HepG2 (cell line): Measurements from ENCODE around the gene SPSB2. TPM values are rescaled to one million over a fixed set of nuclear protein-coding genes. Genes with fewer than 3 reads are reported as not detected.

Experiments
- CAMTA2 ChIP-seq: sonication (generic); formaldehyde crosslinking; IDR thresholded peaks from 2 replicates; pipeline ENCODE4 v1.4.0; 2020; ENCODE audit warnings: mild to moderate bottlenecking, missing genetic modification reagents, borderline replicate concordance
- FOSL2 ChIP-seq: sonication (generic); formaldehyde crosslinking; IDR thresholded peaks from 2 replicates; pipeline ENCODE4 v1.4.0; 2020; ENCODE audit warnings: missing genetic modification reagents
- KAT7 ChIP-seq: IDR thresholded peaks from 2 replicates; pipeline ENCODE4 v1.6.1; 2018; ENCODE audit warnings: borderline replicate concordance, missing compliant biosample characterization
- KLF12 ChIP-seq: sonication (generic); formaldehyde crosslinking; IDR thresholded peaks from 2 replicates; pipeline ENCODE4 v1.4.0; 2020; ENCODE audit warnings: missing genetic modification reagents, borderline replicate concordance
- MAZ ChIP-seq, 2 experiments: sonication (generic) in 1 of 2; formaldehyde crosslinking in 1 of 2; IDR thresholded peaks; 2 replicates each; pipeline versions ENCODE4 v1.5.0 to v1.6.1; 2012 to 2020; ENCODE audit warnings: low read depth in 2 of 2, mild to moderate bottlenecking in 2 of 2, borderline replicate concordance in 1 of 2, improper control_type of control experiment in 1 of 2, low read length in 1 of 2, missing genetic modification reagents in 1 of 2, moderate library complexity in 1 of 2
- MXI1 ChIP-seq: IDR thresholded peaks from 3 replicates; pipeline ENCODE4 v1.6.1; 2012; ENCODE audit warnings: low read depth, low read length, inconsistent platforms, borderline replicate concordance
- NFKB2 ChIP-seq: sonication (generic); formaldehyde crosslinking; IDR thresholded peaks from 2 replicates; pipeline ENCODE4 v1.4.0; 2020; ENCODE audit warnings: missing genetic modification reagents, borderline replicate concordance
- POGK ChIP-seq: sonication (generic); formaldehyde crosslinking; conservative IDR thresholded peaks from 2 replicates; pipeline ENCODE4 v1.8.0; 2022; ENCODE audit warnings: mild to moderate bottlenecking, moderate library complexity, missing genetic modification reagents
- RARG ChIP-seq: sonication (generic); formaldehyde crosslinking; IDR thresholded peaks from 2 replicates; pipeline ENCODE4 v1.4.0; 2020; ENCODE audit warnings: low read depth, mild to moderate bottlenecking, missing genetic modification reagents
- SAFB2 ChIP-seq: sonication (generic); formaldehyde crosslinking; IDR thresholded peaks from 2 replicates; pipeline ENCODE4 v1.5.1; 2020; ENCODE audit warnings: missing genetic modification reagents, low read depth, mild to moderate bottlenecking, borderline replicate concordance
- SOX5 ChIP-seq: IDR thresholded peaks from 2 replicates; pipeline ENCODE4 v1.6.1; 2016; ENCODE audit warnings: borderline replicate concordance
- SRF ChIP-seq: IDR thresholded peaks from 2 replicates; pipeline ENCODE4 v1.6.1; 2011; ENCODE audit warnings: mild to moderate bottlenecking, low read depth, low read length, moderate library complexity
- TOE1 ChIP-seq: sonication (generic); formaldehyde crosslinking; IDR thresholded peaks from 2 replicates; pipeline ENCODE4 v1.4.0; 2020; ENCODE audit warnings: mild to moderate bottlenecking, missing genetic modification reagents
- ZBTB38 ChIP-seq: sonication (generic); formaldehyde crosslinking; IDR thresholded peaks from 2 replicates; pipeline ENCODE4 v1.5.1; 2020; ENCODE audit warnings: mild to moderate bottlenecking, missing genetic modification reagents
- ZFY ChIP-seq: sonication (generic); formaldehyde crosslinking; IDR thresholded peaks from 2 replicates; pipeline ENCODE4 v1.4.0; 2020; ENCODE audit warnings: missing genetic modification reagents
- ZMYM3 ChIP-seq: sonication (generic); formaldehyde crosslinking; IDR thresholded peaks from 2 replicates; pipeline ENCODE4 v1.5.1; 2020; ENCODE audit warnings: mild to moderate bottlenecking, missing genetic modification reagents
- ZNF17 ChIP-seq: sonication (generic); formaldehyde crosslinking; IDR thresholded peaks from 2 replicates; pipeline ENCODE4 v1.5.0; 2020; ENCODE audit warnings: mild to moderate bottlenecking, missing genetic modification reagents
- ZNF687 ChIP-seq: sonication (generic); formaldehyde crosslinking; IDR thresholded peaks from 2 replicates; pipeline ENCODE4 v1.5.1; 2020; ENCODE audit warnings: mild to moderate bottlenecking, missing genetic modification reagents, moderate library complexity
- ZSCAN20 ChIP-seq: sonication (generic); formaldehyde crosslinking; IDR thresholded peaks from 2 replicates; pipeline ENCODE4 v1.4.0; 2020; ENCODE audit warnings: missing genetic modification reagents, mild to moderate bottlenecking, borderline replicate concordance
- polyA plus RNA-seq, 8 experiments: library from polyadenylated mRNA; depleted of rRNA in 3 of 8; stranded (reverse) in 7 of 8; unstranded in 1 of 8; fragments of >200 nt; fragmentation: Illumina TruSeq in 4 of 8; extraction: Trizol in 4 of 8; gene quantifications; 2 replicates each; pipeline versions ENCODE4 v1.2.1 to v1.2.3, GENCODE V29; 2011 to 2016; ENCODE audit warnings: low read depth in 4 of 8, missing spikeins in 1 of 8, mixed read lengths in 1 of 8; ENCODE audit not compliant: insufficient read depth in 1 of 8
- total RNA-seq, 5 experiments: library from RNA; depleted of rRNA; stranded (reverse); fragments of >200 nt; fragmentation: Illumina TruSeq; extraction: Trizol; gene quantifications; 2 replicates each; pipeline ENCODE4 v1.2.3, GENCODE V29; 2016; ENCODE audit warnings: low read depth in 1 of 5
- TF ChIP-seq, protein P1 (sequence below): sonication (generic); formaldehyde crosslinking; IDR thresholded peaks from 2 replicates; pipeline ENCODE4 v1.9.0; 2022; ENCODE audit warnings: missing genetic modification reagents, mild to moderate bottlenecking, borderline replicate concordance
- TF ChIP-seq, protein P2 (sequence below): sonication (generic); formaldehyde crosslinking; IDR thresholded peaks from 2 replicates; pipeline ENCODE4 v1.4.0; 2020; ENCODE audit warnings: missing genetic modification reagents

The SPSB2 gene
- total and polyA plus RNA-seq, 2 of the 13 experiments (the other 11 are each of a cell fraction or from before 2014, with no cell fraction given) = 2.0 to 6.2 TPM

DNA sequence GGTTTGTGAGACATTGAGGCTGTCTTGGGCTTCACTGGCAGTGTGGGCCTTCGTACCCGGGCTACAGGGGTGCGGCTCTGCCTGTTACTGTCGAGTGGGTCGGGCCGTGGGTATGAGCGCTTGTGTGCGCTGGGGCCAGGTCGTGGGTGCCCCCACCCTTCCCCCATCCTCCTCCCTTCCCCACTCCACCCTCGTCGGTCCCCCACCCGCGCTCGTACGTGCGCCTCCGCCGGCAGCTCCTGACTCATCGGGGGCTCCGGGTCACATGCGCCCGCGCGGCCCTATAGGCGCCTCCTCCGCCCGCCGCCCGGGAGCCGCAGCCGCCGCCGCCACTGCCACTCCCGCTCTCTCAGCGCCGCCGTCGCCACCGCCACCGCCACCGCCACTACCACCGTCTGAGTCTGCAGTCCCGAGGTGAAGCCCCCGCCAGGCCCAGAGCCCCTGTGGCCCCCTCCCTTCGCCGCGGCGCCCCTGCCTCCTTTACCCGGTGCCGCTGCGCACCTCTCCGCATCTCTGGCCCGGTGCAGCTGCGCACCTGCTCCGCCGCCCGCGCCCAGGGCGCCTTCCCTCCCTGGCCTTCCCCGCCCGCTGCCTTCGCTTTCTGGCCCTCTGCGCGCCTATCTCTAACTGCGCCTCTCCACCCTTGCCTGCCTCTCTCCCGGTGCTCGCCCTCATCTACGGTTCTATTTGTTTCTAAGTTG, 41.3 kb upstream of the SPSB2 start, which contains the start of gene ENO2 (continued):
- TF ChIP-seq ZMYM3 (no peak), KLF12 (peak; percentile 12; the same call in 1 of the 2 replicates), RARG (no peak), SRF (no peak), CAMTA2 (CRISPR knock-in tag) (0 out of 2 replicates have a peak, but pooled peaks have one; percentile 14), SOX5 (CRISPR knock-in tag) (no peak), ZNF17 (CRISPR knock-in tag) (no peak), FOSL2 (peak; percentile 83), ZFY (CRISPR knock-in tag) (peak; percentile 78), KAT7 (CRISPR knock-in tag) (peak; percentile 69; the same call in 1 of the 2 replicates), MXI1 (peak; percentile 30; the same call in 1 of the 3 replicates), TOE1 (no peak), MAZ (IDR thresholded peaks at IDR 0.05; ENCODE audit: borderline replicate concordance, low read depth, low read length) (no peak), MAZ (CRISPR knock-in tag; IDR thresholded peaks at IDR 0.05; ENCODE audit: low read depth) (peak; percentile 53; the same call in 1 of the 2 replicates), ZNF687 (CRISPR knock-in tag) (peak; percentile 83), ZSCAN20 (CRISPR knock-in tag) (peak; percentile 52; the same call in 1 of the 2 replicates), NFKB2 (peak; percentile 42; the same call in 1 of the 2 replicates), POGK (CRISPR knock-in tag) (peak; percentile 50; the same call in 1 of the 2 replicates), SAFB2 (CRISPR knock-in tag) (no peak), ZBTB38 (CRISPR knock-in tag) (0 out of 2 replicates have a peak, but pooled peaks have one; percentile 8)
- TF ChIP-seq, protein P1, sequence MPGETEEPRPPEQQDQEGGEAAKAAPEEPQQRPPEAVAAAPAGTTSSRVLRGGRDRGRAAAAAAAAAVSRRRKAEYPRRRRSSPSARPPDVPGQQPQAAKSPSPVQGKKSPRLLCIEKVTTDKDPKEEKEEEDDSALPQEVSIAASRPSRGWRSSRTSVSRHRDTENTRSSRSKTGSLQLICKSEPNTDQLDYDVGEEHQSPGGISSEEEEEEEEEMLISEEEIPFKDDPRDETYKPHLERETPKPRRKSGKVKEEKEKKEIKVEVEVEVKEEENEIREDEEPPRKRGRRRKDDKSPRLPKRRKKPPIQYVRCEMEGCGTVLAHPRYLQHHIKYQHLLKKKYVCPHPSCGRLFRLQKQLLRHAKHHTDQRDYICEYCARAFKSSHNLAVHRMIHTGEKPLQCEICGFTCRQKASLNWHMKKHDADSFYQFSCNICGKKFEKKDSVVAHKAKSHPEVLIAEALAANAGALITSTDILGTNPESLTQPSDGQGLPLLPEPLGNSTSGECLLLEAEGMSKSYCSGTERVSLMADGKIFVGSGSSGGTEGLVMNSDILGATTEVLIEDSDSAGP (CRISPR knock-in tag) = peak; percentile 47; the same call in 1 of the 2 replicates
- TF ChIP-seq, protein P2, sequence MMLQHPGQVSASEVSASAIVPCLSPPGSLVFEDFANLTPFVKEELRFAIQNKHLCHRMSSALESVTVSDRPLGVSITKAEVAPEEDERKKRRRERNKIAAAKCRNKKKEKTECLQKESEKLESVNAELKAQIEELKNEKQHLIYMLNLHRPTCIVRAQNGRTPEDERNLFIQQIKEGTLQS = peak; percentile 24; the same call in 1 of the 2 replicates
